OCI-LY3 (cell line): ENCODE measurements around the gene CHST12.

ENCODE experiments used
- EZH2phosphoT487 ChIP-seq: fragments of 200-600 bp; shearing (Covaris generic); IDR thresholded peaks from 2 replicates; pipeline ENCODE4 v1.6.1; 2018; ENCODE audit warnings: antibody characterized with exemption, mixed run types, low read depth
- TF ChIP-seq, protein P1 (sequence below): fragments of 200-600, 300-600 bp; sonication (generic); IDR thresholded peaks from 2 replicates; pipeline ENCODE4 v1.5.1; 2014; ENCODE audit warnings: antibody characterized with exemption, low read length, low read depth

DNA sequence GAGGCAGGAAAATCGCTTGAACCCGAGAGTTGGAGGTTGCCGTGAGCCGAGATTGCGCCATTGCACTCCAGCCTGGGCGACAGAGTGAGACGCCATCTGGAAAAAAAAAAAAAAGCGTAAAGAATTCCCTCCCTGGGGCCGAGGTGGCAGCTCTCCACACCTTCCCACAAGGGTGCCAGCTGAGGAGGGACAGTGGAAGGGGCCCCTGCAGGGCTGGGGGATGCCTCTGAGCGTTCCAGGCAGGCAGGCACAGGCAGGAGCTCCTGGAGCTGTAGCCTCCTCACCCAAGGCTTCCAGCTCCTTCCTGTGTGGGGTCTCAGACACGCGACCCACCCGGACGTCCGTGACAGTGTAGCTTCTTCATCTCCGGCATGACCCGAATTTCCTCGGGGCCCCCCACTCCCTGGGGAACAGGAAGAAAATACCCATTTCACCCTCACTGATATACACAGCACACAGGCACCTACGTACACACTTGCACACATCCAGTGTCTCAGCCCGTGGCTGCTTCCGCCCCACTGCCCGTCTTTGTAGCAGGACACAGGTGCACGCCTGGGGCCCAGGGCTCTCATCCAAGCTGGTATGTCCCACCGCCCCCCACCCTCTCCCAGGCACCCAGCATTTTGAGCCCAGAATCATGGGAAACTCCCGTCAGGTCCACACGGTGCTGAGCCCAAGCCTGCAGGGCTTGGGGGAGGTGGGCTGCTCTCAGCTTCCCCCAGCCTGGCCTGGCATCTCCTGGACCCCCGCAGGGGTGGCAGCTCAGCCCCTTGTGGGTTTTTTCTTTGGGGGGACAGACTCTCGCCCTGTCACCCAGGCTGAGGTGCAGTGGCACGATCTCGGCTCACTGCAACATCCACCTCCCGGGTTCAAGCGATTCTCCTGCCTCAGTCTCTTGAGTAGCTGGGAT is 47.0 kb downstream of the CHST12 start:
- TF ChIP-seq, protein P1, sequence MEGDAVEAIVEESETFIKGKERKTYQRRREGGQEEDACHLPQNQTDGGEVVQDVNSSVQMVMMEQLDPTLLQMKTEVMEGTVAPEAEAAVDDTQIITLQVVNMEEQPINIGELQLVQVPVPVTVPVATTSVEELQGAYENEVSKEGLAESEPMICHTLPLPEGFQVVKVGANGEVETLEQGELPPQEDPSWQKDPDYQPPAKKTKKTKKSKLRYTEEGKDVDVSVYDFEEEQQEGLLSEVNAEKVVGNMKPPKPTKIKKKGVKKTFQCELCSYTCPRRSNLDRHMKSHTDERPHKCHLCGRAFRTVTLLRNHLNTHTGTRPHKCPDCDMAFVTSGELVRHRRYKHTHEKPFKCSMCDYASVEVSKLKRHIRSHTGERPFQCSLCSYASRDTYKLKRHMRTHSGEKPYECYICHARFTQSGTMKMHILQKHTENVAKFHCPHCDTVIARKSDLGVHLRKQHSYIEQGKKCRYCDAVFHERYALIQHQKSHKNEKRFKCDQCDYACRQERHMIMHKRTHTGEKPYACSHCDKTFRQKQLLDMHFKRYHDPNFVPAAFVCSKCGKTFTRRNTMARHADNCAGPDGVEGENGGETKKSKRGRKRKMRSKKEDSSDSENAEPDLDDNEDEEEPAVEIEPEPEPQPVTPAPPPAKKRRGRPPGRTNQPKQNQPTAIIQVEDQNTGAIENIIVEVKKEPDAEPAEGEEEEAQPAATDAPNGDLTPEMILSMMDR = no peak
- no peak for TF ChIP-seq EZH2phosphoT487
